HEK293 (cell line): Measurements from ENCODE around the gene HPSE2.

Experiments
- CTCF ChIA-PET: fragments of 350-600 bp; formaldehyde crosslinking; extraction: SDS; loops from one replicate; lab custom pipeline; 2021; ENCODE audit warnings: antibody characterized with exemption; lab: Yijun Ruan, JAX
- POLR2A ChIA-PET: fragments of 300-600 bp; formaldehyde crosslinking; extraction: SDS; loops from one replicate; lab custom pipeline; 2020; ENCODE audit warnings: antibody characterized with exemption, inconsistent platforms; lab: Yijun Ruan, JAX
- H3K27ac ChIP-seq: fragments of 200-500 bp; sonication (Bioruptor generic); 2 replicates; pipeline ENCODE4 v1.5.1; 2014; ENCODE audit warnings: low read depth, low read length, control low read depth, inconsistent platforms; ENCODE audit errors: extremely low read depth
- H3K36me3 ChIP-seq, 2 experiments: fragments of 200-500 bp in 1 of 2; sonication (Bioruptor generic) in 1 of 2; 1 replicate in 1 of 2; 2 replicates in 1 of 2; pipeline ENCODE4 v1.5.1; 2014 to 2017; ENCODE audit warnings: inconsistent platforms in 2 of 2, low read length in 2 of 2; ENCODE audit not compliant: control insufficient read depth in 2 of 2, insufficient read depth in 1 of 2
- H3K4me1 ChIP-seq: fragments of 200-500 bp; sonication (Bioruptor generic); 2 replicates; pipeline ENCODE4 v1.5.1; 2014; ENCODE audit warnings: mild to moderate bottlenecking, low read length, inconsistent platforms; ENCODE audit not compliant: control insufficient read depth, insufficient read depth
- H3K4me3 ChIP-seq: 2 replicates; pipeline ENCODE4 v1.5.1; 2011; ENCODE audit warnings: low read depth, mild to moderate bottlenecking, control low read depth, low read length, moderate library complexity
- H3K9me3 ChIP-seq: fragments of 200-500 bp; sonication (Bioruptor generic); 2 replicates; pipeline ENCODE4 v1.5.1; 2014; ENCODE audit warnings: low read depth, low read length, inconsistent platforms; ENCODE audit not compliant: control insufficient read depth, insufficient read depth
- GLIS2 ChIP-seq: fragments of 450-650 bp; formaldehyde crosslinking; IDR thresholded peaks from 2 replicates; pipeline ENCODE4 v1.5.1; 2016; ENCODE audit warnings: missing biosample characterization, missing genetic modification characterization
- IKZF3 ChIP-seq: fragments of 450-650 bp; IDR thresholded peaks from 2 replicates; pipeline ENCODE4 v1.5.0; 2018; ENCODE audit warnings: missing biosample characterization, mild to moderate bottlenecking, missing genetic modification characterization, moderate library complexity
- KLF17 ChIP-seq: fragments of 450-650 bp; formaldehyde crosslinking; IDR thresholded peaks from 2 replicates; pipeline ENCODE4 v1.5.1; 2016; ENCODE audit warnings: missing biosample characterization, missing genetic modification characterization
- KLF8 ChIP-seq: fragments of 450-650 bp; formaldehyde crosslinking; IDR thresholded peaks from 2 replicates; pipeline ENCODE4 v1.5.1; 2016; ENCODE audit warnings: missing biosample characterization, missing genetic modification characterization
- MYNN ChIP-seq: fragments of 450-650 bp; formaldehyde crosslinking; IDR thresholded peaks from 2 replicates; pipeline ENCODE4 v1.5.1; 2016; ENCODE audit warnings: missing biosample characterization, missing genetic modification characterization, borderline replicate concordance
- PRDM1 ChIP-seq: fragments of 450-650 bp; formaldehyde crosslinking; IDR thresholded peaks from 2 replicates; pipeline ENCODE4; 2016; ENCODE audit warnings: missing biosample characterization, missing genetic modification characterization
- REST ChIP-seq: fragments of 450-650 bp; formaldehyde crosslinking; IDR thresholded peaks from 2 replicates; pipeline ENCODE4 v1.5.1; 2016; ENCODE audit warnings: missing biosample characterization, missing genetic modification characterization
- ZBTB26 ChIP-seq: fragments of 450-650 bp; formaldehyde crosslinking; optimal IDR thresholded peaks from 2 replicates; pipeline ENCODE3; 2016; ENCODE audit warnings: missing biosample characterization, mild to moderate bottlenecking, missing genetic modification characterization
- ZNF10 ChIP-seq: fragments of 450-650 bp; formaldehyde crosslinking; IDR thresholded peaks from 2 replicates; pipeline ENCODE4 v1.5.1; 2017; ENCODE audit warnings: missing biosample characterization, missing genetic modification characterization
- ZNF223 ChIP-seq: fragments of 450-650 bp; formaldehyde crosslinking; IDR thresholded peaks from 2 replicates; pipeline ENCODE4 v1.5.1; 2016; ENCODE audit warnings: missing biosample characterization, missing genetic modification characterization
- ZNF24 ChIP-seq: fragments of 450-650 bp; formaldehyde crosslinking; IDR thresholded peaks from 2 replicates; pipeline ENCODE4 v1.5.1; 2016; ENCODE audit warnings: missing biosample characterization, missing genetic modification characterization
- ZNF26 ChIP-seq: fragments of 450-650 bp; formaldehyde crosslinking; IDR thresholded peaks from 2 replicates; pipeline ENCODE4 v1.5.1; 2016; ENCODE audit warnings: missing biosample characterization, missing genetic modification characterization
- ZNF280C ChIP-seq: fragments of 450-650 bp; formaldehyde crosslinking; IDR thresholded peaks from 2 replicates; pipeline ENCODE4 v1.5.1; 2016; ENCODE audit warnings: missing biosample characterization, missing genetic modification characterization
- ZNF311 ChIP-seq: fragments of 450-650 bp; formaldehyde crosslinking; IDR thresholded peaks from 2 replicates; pipeline ENCODE4 v1.5.1; 2017; ENCODE audit warnings: missing biosample characterization, missing genetic modification characterization, borderline replicate concordance
- ZNF433 ChIP-seq: fragments of 450-650 bp; formaldehyde crosslinking; IDR thresholded peaks from 2 replicates; pipeline ENCODE4 v1.5.1; 2016; ENCODE audit warnings: missing biosample characterization, missing genetic modification characterization, low read depth
- ZNF514 ChIP-seq: fragments of 450-650 bp; formaldehyde crosslinking; IDR thresholded peaks from 2 replicates; pipeline ENCODE4 v1.5.1; 2016; ENCODE audit warnings: missing biosample characterization, missing genetic modification characterization
- ZNF658 ChIP-seq: fragments of 450-650 bp; formaldehyde crosslinking; IDR thresholded peaks from 2 replicates; pipeline ENCODE4; 2016; ENCODE audit warnings: missing biosample characterization, missing genetic modification characterization
- ZNF776 ChIP-seq: fragments of 450-650 bp; formaldehyde crosslinking; IDR thresholded peaks from 2 replicates; pipeline ENCODE4 v1.5.0; 2017; ENCODE audit warnings: missing biosample characterization, missing genetic modification characterization, borderline replicate concordance
- ZSCAN18 ChIP-seq: fragments of 450-650 bp; formaldehyde crosslinking; IDR thresholded peaks from 2 replicates; pipeline ENCODE4 v1.5.1; 2016; ENCODE audit warnings: missing biosample characterization, missing genetic modification characterization
- ZSCAN30 ChIP-seq: fragments of 450-650 bp; IDR thresholded peaks from 2 replicates; pipeline ENCODE4 v1.5.1; 2018; ENCODE audit warnings: missing biosample characterization, mild to moderate bottlenecking, missing genetic modification characterization, moderate library complexity

The HPSE2 gene

GRCh38 chr10:98917828-98918227 is 317.8 kb downstream of the HPSE2 start (continued):
- no peak for TF ChIP-seq ZNF280C
- no peak for TF ChIP-seq KLF8 (tag by site-specific recombination)
- no peak for TF ChIP-seq ZNF10 (tag by site-specific recombination)
- no peak for TF ChIP-seq ZBTB26 (tag by site-specific recombination)
- no peak for TF ChIP-seq ZSCAN30
- TF ChIP-seq ZNF776 (tag by site-specific recombination) = no peak

GRCh38 chr10:98916526-98917125 is 319.0 kb downstream of the HPSE2 start:
- TF ChIP-seq ZNF433 (tag by site-specific recombination) (no peak), ZNF658 (tag by site-specific recombination) (no peak), ZNF280C (no peak), REST (no peak), IKZF3 (no peak), ZNF311 (no peak), PRDM1 (tag by site-specific recombination) (no peak), ZNF223 (tag by site-specific recombination) (no peak), MYNN (no peak), ZNF514 (tag by site-specific recombination) (no peak), KLF17 (tag by site-specific recombination) (no peak), ZNF26 (tag by site-specific recombination) (no peak), ZSCAN18 (no peak), ZNF24 (tag by site-specific recombination) (no peak), GLIS2 (tag by site-specific recombination) (no peak)
- H3K4me1 ChIP-seq = peaks cover 8% of the 10 kb centered on the region
- no peak overlapping the region for H3K4me3 ChIP-seq
- H3K27ac ChIP-seq = no peak overlapping the region
- H3K9me3 ChIP-seq = no peaks in the 10 kb centered on the region
- H3K36me3 ChIP-seq = no peaks in the 10 kb centered on the region
- CTCF ChIA-PET = no interaction called here
- POLR2A ChIA-PET = no interaction called here
